Epithelial cell of esophagus (primary cell): ENCODE results near the gene SPRED2.
A peak's percentile ranks its signal among the peaks of the same experiment; 100 is the strongest.

Experiments
- DNase-seq: peaks from one replicate; pipeline ENCODE4 v3.0.0; 2010; ENCODE audit warnings: low read depth
- H3K4me3 ChIP-seq: 2 replicates; pipeline ENCODE4 v1.5.1; 2011; ENCODE audit warnings: mild to moderate bottlenecking, low read length, control low read depth
- TF ChIP-seq, protein P1 (sequence below): IDR thresholded peaks from 2 replicates; pipeline ENCODE4 v1.5.1; 2011; ENCODE audit warnings: low read depth, mild to moderate bottlenecking, low read length, control low read depth, inconsistent platforms; ENCODE audit not compliant: insufficient read depth; ENCODE audit errors: missing control alignments

Gene SPRED2

DNA sequence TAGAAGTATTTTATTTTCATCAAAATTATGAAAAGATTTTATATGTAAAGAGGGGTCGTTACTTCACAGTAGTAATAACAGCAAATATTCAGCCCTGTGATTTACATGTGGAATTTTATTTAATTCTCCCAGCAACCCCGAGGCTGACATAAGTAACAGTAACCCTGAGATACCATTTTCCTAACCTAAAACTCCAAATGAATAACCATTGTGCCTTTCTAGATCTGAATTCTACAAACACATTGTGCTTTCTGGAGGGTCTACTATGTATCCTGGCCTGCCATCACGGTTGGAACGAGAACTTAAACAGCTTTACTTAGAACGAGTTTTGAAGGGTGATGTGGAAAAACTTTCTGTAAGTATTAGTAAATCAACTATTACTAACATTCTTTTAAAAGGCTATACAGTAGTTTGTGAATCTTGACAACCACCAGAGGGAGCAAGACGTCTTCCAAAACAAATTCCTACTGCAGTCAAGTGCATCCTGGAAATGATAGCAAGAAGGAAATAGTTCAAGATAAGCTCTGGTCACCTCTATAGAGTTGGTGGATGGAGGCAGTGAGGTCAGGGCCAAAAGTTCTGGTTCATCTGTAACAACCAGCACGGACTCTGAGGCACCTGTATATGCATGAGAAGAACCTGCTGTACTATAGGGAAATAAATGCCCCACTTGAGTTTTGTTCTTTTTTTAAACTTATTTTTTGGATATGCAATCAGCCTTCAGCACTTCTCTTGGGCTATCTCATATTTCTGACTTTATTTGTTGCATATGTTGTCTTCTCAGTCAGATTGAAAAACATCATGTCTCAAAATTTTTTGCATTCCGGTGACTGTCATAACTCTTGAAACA, 167.4 kb downstream of the SPRED2 start:
- TF ChIP-seq, protein P1, sequence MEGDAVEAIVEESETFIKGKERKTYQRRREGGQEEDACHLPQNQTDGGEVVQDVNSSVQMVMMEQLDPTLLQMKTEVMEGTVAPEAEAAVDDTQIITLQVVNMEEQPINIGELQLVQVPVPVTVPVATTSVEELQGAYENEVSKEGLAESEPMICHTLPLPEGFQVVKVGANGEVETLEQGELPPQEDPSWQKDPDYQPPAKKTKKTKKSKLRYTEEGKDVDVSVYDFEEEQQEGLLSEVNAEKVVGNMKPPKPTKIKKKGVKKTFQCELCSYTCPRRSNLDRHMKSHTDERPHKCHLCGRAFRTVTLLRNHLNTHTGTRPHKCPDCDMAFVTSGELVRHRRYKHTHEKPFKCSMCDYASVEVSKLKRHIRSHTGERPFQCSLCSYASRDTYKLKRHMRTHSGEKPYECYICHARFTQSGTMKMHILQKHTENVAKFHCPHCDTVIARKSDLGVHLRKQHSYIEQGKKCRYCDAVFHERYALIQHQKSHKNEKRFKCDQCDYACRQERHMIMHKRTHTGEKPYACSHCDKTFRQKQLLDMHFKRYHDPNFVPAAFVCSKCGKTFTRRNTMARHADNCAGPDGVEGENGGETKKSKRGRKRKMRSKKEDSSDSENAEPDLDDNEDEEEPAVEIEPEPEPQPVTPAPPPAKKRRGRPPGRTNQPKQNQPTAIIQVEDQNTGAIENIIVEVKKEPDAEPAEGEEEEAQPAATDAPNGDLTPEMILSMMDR: peak; percentile 63
- peak; percentile 83 for DNase-seq
- H3K4me3 ChIP-seq: no peak overlapping the region

DNA sequence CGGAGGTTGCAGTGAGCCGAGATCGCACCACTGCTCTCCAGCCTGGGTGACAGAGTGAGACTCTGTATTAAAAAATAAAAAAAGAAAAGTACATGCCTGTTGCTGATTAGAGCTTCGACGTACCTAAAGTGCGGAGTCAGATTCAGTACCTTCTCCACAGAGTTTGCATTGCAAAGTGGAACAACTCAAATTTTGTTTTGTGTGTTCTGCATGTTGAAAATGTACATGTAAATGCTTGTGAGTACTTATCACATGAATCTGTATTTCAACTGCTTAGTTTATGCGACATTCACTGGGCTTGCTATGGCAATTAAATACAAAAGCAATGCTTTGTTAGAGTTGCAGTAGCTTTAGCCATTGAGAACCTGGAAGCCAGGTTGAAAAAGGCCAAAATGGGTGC, 168.4 kb downstream of the SPRED2 start:
- DNase-seq: no peak
- TF ChIP-seq, protein P1: no peak
- H3K4me3 ChIP-seq: no peak overlapping the region

DNA sequence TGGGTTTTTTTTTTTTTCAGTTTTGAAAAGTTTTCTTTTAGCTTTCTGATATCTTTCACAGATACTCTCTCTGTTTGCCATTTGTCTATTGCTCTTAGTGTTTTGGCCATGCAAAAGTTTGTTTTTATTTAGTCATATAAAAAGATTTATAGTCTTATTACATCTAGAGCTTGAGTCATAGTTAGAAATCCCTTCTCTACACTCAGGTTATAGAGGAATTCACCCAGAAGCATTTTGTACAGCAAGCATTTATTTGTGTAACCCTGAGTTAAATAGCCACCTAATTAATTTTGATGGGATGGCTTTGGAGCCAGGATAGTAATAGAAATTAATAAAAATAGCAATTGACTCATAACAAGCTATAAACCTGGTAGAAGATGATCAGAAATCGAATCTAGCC, 169.1 kb downstream of the SPRED2 start:
- H3K4me3 ChIP-seq: no peak overlapping the region
- TF ChIP-seq, protein P1: no peak
- no peak for DNase-seq

DNA sequence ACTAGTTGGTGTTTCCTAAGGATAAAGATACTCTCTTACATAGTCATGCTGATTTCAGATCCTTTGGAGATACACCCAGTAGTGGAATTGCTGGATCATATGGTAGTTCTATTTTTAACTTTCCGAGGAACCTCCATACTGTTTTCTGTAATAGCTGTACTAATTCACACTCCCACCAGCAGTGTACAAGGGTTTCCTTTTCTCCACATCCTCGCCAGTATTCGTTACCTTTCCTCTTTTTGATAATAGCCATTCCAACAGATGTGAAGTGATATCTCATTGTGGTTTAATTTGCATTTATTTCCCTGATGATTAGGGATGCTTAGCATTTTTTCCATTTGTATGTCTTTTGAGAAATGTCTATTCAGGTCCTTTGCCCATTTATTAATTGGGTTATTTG, 170.7 kb downstream of the SPRED2 start:
- H3K4me3 ChIP-seq: no peak overlapping the region
- no peak for DNase-seq
- TF ChIP-seq, protein P1: no peak
